GM12891 (cell line): ENCODE data around the gene HDAC9.

Experiments
- POLR2A ChIP-seq: IDR thresholded peaks from 2 replicates; pipeline ENCODE4 v1.6.1; 2011; ENCODE audit warnings: low read depth, low read length, control low read depth
- POLR2AphosphoS5 ChIP-seq: IDR thresholded peaks from 2 replicates; pipeline ENCODE4 v1.6.1; 2011; ENCODE audit warnings: low read depth, low read length, control low read depth
- POU2F2 ChIP-seq: IDR thresholded peaks from 2 replicates; pipeline ENCODE4 v1.6.1; 2011; ENCODE audit warnings: low read depth, mild to moderate bottlenecking, control low read depth, low read length, moderate library complexity

- TF ChIP-seq POLR2A, result no peak
- no peak for TF ChIP-seq POLR2AphosphoS5
- TF ChIP-seq POU2F2, result no peak
Measured at GRCh38 chr7:18844735-18845134, 349.2 kb downstream of the HDAC9 start.
